ENCODE measurements around the gene SMPD3. TPM values are rescaled to one million over a fixed set of nuclear protein-coding genes. Genes with fewer than 3 reads are reported as not detected.

The SMPD3 gene
- total RNA-seq, 1 experiment from 2014 or later, result 2.4 TPM

DNA sequence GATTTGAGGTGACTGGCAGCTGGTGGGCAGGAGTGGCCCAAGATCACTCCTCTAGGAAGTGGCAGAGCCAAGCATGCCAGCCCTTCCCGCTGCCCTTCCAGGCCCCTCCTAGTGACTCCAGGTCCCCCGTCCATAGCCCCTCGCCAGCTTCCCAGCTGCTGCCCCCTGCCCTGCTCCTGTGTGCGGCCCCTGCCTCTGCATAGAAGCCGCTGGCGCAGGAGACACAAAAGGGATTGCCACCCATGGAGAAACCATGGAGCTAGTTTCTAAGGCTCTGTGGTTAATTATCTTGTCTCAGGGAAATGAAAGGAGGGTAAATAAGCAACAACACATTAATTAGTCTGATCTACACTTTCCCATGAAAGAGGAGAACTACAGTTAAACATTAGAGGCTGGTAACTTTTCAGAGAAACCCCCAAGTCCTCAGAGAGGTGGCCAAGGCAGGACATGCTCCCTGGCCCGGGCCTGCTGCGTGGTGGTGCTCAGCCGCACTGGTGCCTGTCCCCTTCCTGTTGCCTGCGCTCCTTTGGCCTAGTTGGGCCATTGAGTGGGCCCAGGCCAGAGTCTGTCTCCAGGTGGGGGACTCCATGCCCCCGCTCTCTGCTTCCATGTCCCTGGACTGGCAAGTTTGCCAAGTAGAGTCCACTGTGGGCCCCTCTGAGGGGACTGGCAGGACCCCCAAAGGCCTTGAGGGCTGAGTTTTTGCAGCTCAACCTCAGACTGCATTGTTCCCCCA is 72.3 kb downstream of the SMPD3 start:
- Mint-ChIP-seq H3K27ac (ENCODE audit: unreplicated experiment) (no peak overlapping the region), H3K36me3 (ENCODE audit: insufficient read depth, unreplicated experiment) (peaks cover 6% of the 10 kb centered on the region), H3K4me3 (ENCODE audit: unreplicated experiment) (no peak overlapping the region), H3K27me3 (ENCODE audit: insufficient read depth, unreplicated experiment) (no peaks in the 10 kb centered on the region), H3K4me1 (ENCODE audit: low read depth, unreplicated experiment) (peaks cover 6% of the 10 kb centered on the region), H3K9me3 (ENCODE audit: unreplicated experiment) (no peaks in the 10 kb centered on the region)
- no peaks in the 10 kb centered on the region for H3K9me3 ChIP-seq
- 0 out of 2 replicates have a peak, but pooled peaks cover 4% of the 10 kb centered on the region for H3K4me1 ChIP-seq
- TF ChIP-seq, protein P1, sequence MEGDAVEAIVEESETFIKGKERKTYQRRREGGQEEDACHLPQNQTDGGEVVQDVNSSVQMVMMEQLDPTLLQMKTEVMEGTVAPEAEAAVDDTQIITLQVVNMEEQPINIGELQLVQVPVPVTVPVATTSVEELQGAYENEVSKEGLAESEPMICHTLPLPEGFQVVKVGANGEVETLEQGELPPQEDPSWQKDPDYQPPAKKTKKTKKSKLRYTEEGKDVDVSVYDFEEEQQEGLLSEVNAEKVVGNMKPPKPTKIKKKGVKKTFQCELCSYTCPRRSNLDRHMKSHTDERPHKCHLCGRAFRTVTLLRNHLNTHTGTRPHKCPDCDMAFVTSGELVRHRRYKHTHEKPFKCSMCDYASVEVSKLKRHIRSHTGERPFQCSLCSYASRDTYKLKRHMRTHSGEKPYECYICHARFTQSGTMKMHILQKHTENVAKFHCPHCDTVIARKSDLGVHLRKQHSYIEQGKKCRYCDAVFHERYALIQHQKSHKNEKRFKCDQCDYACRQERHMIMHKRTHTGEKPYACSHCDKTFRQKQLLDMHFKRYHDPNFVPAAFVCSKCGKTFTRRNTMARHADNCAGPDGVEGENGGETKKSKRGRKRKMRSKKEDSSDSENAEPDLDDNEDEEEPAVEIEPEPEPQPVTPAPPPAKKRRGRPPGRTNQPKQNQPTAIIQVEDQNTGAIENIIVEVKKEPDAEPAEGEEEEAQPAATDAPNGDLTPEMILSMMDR (IDR thresholded peaks at IDR 0.05; ENCODE audit: insufficient read depth in 1 of 2, low read depth in 1 of 2, low read length in 1 of 2, severe bottlenecking in 1 of 2, unreplicated experiment in 1 of 2), result no peak
- H3K27me3 ChIP-seq (replicated peaks; ENCODE audit: control insufficient read depth, insufficient read depth, low read length), result no peaks in the 10 kb centered on the region
- no peaks in the 10 kb centered on the region for H3K36me3 ChIP-seq (ENCODE audit: control insufficient read depth, insufficient read depth, low read length)
- ChIA-PET CTCF (no interaction called here), POLR2A (no interaction called here)
- H3K4me3 ChIP-seq (ENCODE audit: low read depth, low read length), result no peak overlapping the region
- no peak for DNase-seq
- intact Hi-C loops (cut with micrococcal nuclease; ENCODE audit: unreplicated experiment), result no loop called here
- BruUV-seq (replicated peaks), result no TSS peak

DNA sequence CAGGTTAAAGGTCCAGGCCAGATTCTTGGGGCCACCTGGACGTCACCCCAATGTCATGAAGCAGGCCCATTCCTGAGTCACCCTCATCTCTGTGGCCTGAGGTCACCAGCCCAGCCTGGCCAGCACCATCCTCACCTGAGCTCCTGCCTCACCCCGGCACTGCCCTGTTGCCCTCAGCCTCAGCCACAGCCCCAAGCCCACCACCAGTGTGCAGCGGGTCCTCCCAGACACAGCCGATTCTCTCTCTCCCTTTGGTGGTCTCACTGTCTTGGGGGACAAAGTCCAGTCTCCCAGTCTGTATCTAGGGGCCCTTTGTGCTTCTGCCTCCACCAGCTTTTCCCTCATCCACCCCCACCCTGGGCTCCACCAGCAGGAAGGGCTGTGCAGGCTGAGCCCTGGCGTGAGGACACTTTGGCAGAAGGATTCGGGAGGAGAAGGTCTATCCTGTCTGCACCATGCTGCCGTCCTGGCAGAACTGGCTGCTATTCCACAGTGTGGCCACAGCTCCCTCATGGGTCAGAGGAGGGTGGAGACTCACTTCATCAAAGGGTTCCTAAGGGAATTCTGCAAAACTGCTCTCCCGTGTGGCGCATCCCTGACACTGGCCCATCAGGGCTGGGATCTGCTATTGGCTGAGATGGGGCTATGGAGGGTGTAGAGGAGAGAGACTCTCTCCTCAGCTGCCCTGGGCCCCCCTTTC is 73.2 kb downstream of the SMPD3 start:
- H3K4me1 ChIP-seq, result 0 out of 2 replicates have a peak, but pooled peaks cover 4% of the 10 kb centered on the region
- Mint-ChIP-seq H3K27ac (ENCODE audit: unreplicated experiment) (no peak overlapping the region), H3K27me3 (ENCODE audit: insufficient read depth, unreplicated experiment) (no peaks in the 10 kb centered on the region), H3K4me3 (ENCODE audit: unreplicated experiment) (no peak overlapping the region), H3K36me3 (ENCODE audit: insufficient read depth, unreplicated experiment) (peaks cover 14% of the 10 kb centered on the region), H3K9me3 (ENCODE audit: unreplicated experiment) (no peaks in the 10 kb centered on the region), H3K4me1 (ENCODE audit: low read depth, unreplicated experiment) (peaks cover 6% of the 10 kb centered on the region)
- H3K4me3 ChIP-seq (ENCODE audit: low read depth, low read length), result no peak overlapping the region
- BruUV-seq (replicated peaks), result no TSS peak
- H3K27me3 ChIP-seq (replicated peaks; ENCODE audit: control insufficient read depth, insufficient read depth, low read length), result no peaks in the 10 kb centered on the region
- no peaks in the 10 kb centered on the region for H3K9me3 ChIP-seq
- POLR2A ChIA-PET, result no interaction called here
- TF ChIP-seq, protein P1 (IDR thresholded peaks at IDR 0.05; ENCODE audit: insufficient read depth in 1 of 2, low read depth in 1 of 2, low read length in 1 of 2, severe bottlenecking in 1 of 2, unreplicated experiment in 1 of 2), result peak in 1 of 2 experiments; percentile 20
- H3K36me3 ChIP-seq (ENCODE audit: control insufficient read depth, insufficient read depth, low read length), result no peaks in the 10 kb centered on the region
- intact Hi-C loops (cut with micrococcal nuclease; ENCODE audit: unreplicated experiment), result no loop called here
- CTCF ChIA-PET, result interaction anchor here (0.8 to 1.6 kb wide), 4 partner anchors 9 to 113 kb away, joined by 3 to 4 read pairs (median 3); no protein-coding TSS in a partner anchor
- no peak for DNase-seq

GRCh38 chr16:68374246-68374805 is 74.0 kb downstream of the SMPD3 start:
- CTCF ChIA-PET, result interaction anchor here (0.9 to 1.6 kb wide), 6 partner anchors 10 to 146 kb away, joined by 3 to 5 read pairs (median 4); no protein-coding TSS in a partner anchor
- Mint-ChIP-seq H3K36me3 (ENCODE audit: insufficient read depth, unreplicated experiment) (peaks cover 14% of the 10 kb centered on the region), H3K27me3 (ENCODE audit: insufficient read depth, unreplicated experiment) (no peaks in the 10 kb centered on the region), H3K4me3 (ENCODE audit: unreplicated experiment) (no peak overlapping the region), H3K4me1 (ENCODE audit: low read depth, unreplicated experiment) (peaks cover 6% of the 10 kb centered on the region), H3K9me3 (ENCODE audit: unreplicated experiment) (no peaks in the 10 kb centered on the region), H3K27ac (ENCODE audit: unreplicated experiment) (no peak overlapping the region)
- Histone ChIP-seq H3K27me3 (replicated peaks; ENCODE audit: control insufficient read depth, insufficient read depth, low read length) (no peaks in the 10 kb centered on the region), H3K9me3 (no peaks in the 10 kb centered on the region), H3K4me1 (0 out of 2 replicates have a peak, but pooled peaks cover 4% of the 10 kb centered on the region), H3K36me3 (ENCODE audit: control insufficient read depth, insufficient read depth, low read length) (no peaks in the 10 kb centered on the region), H3K4me3 (ENCODE audit: low read depth, low read length) (no peak overlapping the region)
- BruUV-seq (replicated peaks), result no TSS peak
- POLR2A ChIA-PET, result no interaction called here
- no peak for DNase-seq
- TF ChIP-seq, protein P1 (IDR thresholded peaks at IDR 0.05; ENCODE audit: insufficient read depth in 1 of 2, low read depth in 1 of 2, low read length in 1 of 2, severe bottlenecking in 1 of 2, unreplicated experiment in 1 of 2), result peak in 1 of 2 experiments; percentile 0
- intact Hi-C loops (cut with micrococcal nuclease; ENCODE audit: unreplicated experiment), result no loop called here

Data from Caco-2 (cell line).